ENCODE data around the gene MAP4K4.

GRCh38 chr2:101815739-101816391 is 118.4 kb downstream of the MAP4K4 start:
- TF ChIP-seq CTCF (IDR thresholded peaks at IDR 0.05; ENCODE audit: borderline replicate concordance, extremely low read depth, low read length, poor library complexity, severe bottlenecking) (no peak), EZH2 (IDR thresholded peaks at IDR 0.05; ENCODE audit: borderline replicate concordance, low read depth, low read length, severe bottlenecking) (no peak)

Data from DND-41 (cell line).